Measurements from ENCODE around the gene CFAP157.
A peak's percentile ranks its signal among the peaks of the same experiment; 100 is the strongest.

CFAP157 gene

DNA sequence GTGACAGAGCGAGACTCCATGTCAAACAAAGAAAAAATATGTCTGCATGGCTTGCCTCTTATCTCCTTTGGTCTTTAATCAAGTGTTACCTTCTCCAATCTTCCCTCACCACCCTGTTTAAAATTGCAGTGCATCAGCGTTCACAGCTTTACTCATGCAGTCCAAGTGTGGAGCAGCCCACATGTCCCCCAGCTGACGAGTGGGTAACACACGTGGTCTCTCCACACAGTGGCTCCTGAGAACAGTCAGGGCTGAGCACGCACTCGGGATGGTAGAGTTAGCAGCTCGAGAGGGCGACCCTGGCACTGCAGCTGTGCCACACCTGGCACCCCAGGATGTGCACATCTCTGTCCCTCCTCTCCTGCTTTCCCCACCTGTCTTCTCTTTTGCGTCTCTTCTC, 25.9 kb upstream of the CFAP157 start:
- no peak overlapping the region for H3K4me3 ChIP-seq (ENCODE audit: control insufficient read depth, low read depth, low read length)
- no peak for DNase-seq (ENCODE audit: low read depth)
- TF ChIP-seq, protein P1, sequence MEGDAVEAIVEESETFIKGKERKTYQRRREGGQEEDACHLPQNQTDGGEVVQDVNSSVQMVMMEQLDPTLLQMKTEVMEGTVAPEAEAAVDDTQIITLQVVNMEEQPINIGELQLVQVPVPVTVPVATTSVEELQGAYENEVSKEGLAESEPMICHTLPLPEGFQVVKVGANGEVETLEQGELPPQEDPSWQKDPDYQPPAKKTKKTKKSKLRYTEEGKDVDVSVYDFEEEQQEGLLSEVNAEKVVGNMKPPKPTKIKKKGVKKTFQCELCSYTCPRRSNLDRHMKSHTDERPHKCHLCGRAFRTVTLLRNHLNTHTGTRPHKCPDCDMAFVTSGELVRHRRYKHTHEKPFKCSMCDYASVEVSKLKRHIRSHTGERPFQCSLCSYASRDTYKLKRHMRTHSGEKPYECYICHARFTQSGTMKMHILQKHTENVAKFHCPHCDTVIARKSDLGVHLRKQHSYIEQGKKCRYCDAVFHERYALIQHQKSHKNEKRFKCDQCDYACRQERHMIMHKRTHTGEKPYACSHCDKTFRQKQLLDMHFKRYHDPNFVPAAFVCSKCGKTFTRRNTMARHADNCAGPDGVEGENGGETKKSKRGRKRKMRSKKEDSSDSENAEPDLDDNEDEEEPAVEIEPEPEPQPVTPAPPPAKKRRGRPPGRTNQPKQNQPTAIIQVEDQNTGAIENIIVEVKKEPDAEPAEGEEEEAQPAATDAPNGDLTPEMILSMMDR (conservative IDR thresholded peaks at IDR 0.05; ENCODE audit: control insufficient read depth, insufficient read depth, low read depth, low read length), result no peak

DNA sequence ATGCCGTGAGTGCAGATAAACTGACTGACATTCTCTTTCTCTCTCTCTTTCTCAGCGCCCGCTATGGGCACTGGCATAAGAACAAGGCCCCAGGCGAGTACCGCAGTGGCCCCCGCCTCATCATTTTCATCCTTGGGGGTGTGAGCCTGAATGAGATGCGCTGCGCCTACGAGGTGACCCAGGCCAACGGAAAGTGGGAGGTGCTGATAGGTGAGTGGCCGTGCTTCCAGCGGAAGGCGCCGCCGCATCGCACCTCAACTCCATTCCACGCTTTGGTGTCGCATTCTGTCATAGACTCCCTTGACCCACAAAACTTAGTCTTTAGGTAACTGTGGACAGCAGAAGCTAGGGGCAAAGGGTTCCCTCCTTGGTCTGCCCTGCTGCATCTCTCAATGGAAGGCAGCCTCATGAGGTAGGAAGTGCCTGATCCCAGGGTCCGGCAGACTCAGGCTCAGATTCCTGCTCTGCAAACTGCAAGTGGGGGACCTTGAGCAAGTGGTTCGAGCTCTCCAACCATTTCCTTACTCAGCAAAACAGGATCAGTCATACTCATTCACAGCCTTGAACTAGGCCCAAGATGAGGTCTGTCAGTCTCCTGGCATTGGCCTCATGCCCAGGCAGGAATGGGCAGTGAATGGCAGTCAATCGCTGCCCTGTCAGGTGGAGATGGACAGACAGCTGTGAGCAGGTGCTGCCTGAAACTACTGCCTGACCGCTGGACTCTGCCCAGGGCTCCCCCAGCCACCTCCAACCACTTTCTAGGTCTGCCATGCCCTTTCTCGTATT, 24.2 kb upstream of the CFAP157 start:
- no peak overlapping the region for H3K4me3 ChIP-seq (ENCODE audit: control insufficient read depth, low read depth, low read length)

DNA sequence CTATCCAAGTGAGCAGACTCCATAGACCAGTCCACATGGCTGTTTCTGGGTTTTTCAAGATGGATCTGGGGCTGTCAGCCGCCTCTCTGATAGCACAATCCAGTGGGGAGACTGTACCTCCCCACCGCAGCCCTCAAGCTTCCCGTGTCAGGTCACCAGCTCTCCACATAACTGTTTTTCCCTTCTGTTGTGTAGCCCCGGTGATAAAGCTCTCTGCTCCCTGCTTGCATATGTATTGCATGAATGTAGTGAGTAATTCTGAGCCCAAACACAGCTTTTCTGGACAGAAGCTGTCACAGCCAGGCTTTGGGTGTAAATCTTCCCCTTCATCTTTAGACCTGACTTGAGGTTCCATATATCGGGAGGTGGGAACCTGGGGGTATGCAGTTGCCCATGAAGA, 23.1 kb upstream of the CFAP157 start:
- TF ChIP-seq, protein P1 (conservative IDR thresholded peaks at IDR 0.05; ENCODE audit: control insufficient read depth, insufficient read depth, low read depth, low read length), result no peak
- no peak overlapping the region for H3K4me3 ChIP-seq (ENCODE audit: control insufficient read depth, low read depth, low read length)
- DNase-seq (ENCODE audit: low read depth), result peak; percentile 16

More for the DNA sequence above, 24.2 kb upstream of the CFAP157 start:
- TF ChIP-seq, protein P1 (conservative IDR thresholded peaks at IDR 0.05; ENCODE audit: control insufficient read depth, insufficient read depth, low read depth, low read length), result no peak
- no peak for DNase-seq (ENCODE audit: low read depth)

DNA sequence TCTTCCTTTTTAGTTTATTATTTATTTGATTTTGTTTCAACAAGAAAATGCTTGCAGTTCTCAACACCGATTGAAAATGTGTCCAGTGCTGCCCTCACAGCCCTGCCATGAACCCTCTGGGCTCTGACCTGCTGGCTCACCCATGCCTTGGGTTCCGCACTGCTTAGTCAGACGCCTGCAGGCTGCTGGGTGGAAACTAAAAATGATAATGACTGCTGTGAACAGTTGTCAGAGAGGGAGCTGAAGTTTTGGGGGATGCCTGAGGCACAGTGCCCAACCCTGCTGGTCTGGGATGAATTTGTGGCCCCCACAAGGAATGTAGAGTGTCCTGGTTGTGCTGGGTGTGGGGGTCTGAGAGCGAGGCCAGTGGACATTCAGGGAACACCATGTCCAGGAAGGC, 22.2 kb upstream of the CFAP157 start:
- peak; percentile 15 for DNase-seq (ENCODE audit: low read depth)
- no peak overlapping the region for H3K4me3 ChIP-seq (ENCODE audit: control insufficient read depth, low read depth, low read length)
- TF ChIP-seq, protein P1 (conservative IDR thresholded peaks at IDR 0.05; ENCODE audit: control insufficient read depth, insufficient read depth, low read depth, low read length), result no peak

DNA sequence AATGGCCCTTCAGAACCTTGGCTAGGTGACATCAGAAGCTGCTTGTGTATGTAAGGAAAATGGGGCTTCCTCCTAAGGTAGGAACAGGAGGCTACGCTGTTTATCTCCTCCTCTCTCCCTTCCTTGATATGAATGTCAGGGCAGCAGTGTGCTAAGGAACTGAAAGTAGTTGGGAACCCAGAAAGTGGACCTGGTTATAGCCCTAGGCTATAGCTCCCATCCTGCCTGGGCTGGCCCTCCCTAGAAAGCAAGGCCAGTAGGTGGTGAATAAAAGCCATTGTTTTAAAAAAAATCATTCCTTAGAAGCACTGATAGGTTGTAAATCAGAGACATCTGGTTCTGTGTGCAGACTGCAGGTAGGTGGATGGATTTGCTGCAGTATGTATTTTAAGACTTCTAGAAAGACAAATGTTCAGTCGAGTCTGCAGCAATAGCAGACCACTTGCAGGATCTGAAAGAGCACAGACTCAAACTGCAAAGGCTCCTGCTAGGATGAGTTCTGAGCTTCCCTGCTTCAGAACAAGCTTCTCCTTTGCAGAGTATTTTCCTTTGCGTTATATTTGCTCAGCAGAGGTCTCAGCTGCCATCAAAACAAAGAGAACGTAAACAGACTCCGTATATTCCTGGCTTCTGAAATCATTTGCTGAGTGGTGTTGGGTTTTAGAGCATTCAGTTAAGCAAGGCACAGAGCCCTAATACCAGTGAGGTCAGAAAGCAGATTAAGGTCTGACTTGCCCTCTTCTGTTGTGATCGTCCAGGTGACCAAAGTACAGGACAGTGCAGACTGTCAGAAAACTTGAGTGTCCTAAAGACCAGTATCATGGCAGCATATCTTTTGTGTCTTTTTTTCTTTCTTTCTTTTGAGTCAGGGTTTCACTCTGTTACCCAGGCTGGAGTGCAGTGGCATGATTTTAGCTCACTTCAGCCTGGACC, 20.1 kb upstream of the CFAP157 start:
- TF ChIP-seq, protein P1 (conservative IDR thresholded peaks at IDR 0.05; ENCODE audit: control insufficient read depth, insufficient read depth, low read depth, low read length), result no peak
- no peak for DNase-seq (ENCODE audit: low read depth)
- H3K4me3 ChIP-seq (ENCODE audit: control insufficient read depth, low read depth, low read length), result no peak overlapping the region

DNA sequence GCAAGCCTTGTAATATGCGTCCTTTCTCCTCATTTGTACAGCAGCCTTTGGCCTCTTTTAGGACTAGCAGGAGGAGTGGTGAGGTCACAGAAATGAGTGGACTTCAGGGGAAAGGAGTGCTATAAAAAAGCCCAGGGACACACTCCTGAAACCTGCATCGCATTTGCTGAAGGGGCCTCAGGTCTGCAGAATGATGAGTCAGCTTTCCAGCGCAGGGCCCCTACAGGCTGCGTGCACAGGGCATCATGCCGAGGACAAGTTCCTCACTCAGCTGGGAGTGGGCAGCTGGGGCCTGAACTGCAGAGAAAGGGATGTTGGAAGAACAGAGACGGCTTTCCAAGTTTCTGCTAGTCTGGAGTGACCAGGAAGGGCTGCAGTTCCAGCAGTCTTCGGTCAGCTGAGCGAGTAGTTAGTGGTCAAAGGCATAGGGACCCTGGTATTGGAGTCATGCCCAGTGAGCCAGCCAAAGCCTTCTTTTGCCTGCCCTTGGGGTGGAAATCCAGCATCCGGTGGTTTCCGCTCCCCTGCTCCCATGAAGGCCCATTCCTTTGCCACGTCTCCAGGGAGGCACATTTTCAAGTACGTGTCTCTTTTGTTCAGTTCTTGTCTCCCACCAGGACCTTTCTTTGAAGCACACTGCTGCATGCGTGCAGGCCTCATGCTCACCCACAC, 17.3 kb upstream of the CFAP157 start:
- TF ChIP-seq, protein P1 (conservative IDR thresholded peaks at IDR 0.05; ENCODE audit: control insufficient read depth, insufficient read depth, low read depth, low read length), result no peak
- no peak overlapping the region for H3K4me3 ChIP-seq (ENCODE audit: control insufficient read depth, low read depth, low read length)

More for the DNA sequence above, 17.3 kb upstream of the CFAP157 start:
- no peak for DNase-seq (ENCODE audit: low read depth)
